GM11168 (cell line): ENCODE results near the gene MT1B.

Experiments used
- in situ Hi-C: fragments of 300-500 bp; cut with MboI; formaldehyde crosslinking; loops from one replicate; pipeline ENCODE4 v1.12.0; 2022; ENCODE audit warnings: low sequenced_read_pairs; ENCODE audit not compliant: unreplicated experiment

The MT1B gene

GRCh38 chr16:56683424-56684172 is 31.9 kb downstream of the MT1B start:
- in situ Hi-C loops = no loop called here

DNA sequence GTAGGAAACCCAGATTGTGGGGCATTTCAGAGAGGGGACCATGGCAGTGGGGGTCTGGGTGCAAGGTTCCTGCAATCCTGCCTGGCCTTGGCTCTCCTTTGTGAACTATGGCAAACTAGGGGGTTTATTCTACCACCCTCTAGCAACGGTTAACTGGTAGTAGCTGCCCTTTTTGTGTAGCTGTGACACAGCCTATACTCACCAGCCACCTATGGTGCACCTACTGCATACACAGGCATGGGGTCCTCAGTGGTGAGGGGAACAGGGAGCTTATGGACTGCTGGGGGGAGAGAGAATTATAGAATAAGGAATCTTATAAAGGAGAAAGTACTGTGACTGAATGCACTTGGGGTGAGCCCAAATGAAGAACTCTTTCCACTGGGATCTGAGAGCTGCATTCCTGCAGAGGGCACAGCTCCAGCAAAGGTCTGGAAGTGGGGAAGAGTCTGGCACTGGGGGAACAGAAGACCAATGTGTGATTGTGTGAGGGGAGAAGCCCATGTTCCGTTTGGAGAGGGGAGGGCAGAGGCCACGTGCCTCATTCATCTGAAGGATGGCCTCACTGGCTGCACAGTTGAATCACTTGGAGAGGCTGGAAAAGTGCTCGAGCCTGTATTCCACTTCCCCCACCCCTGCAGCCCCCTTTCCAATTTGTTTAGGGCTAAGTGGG is 32.7 kb downstream of the MT1B start:
- in situ Hi-C loops = no loop called here

- in situ Hi-C loops = no loop called here
Measured at GRCh38 chr16:56684926-56685590, 33.4 kb downstream of the MT1B start.

DNA sequence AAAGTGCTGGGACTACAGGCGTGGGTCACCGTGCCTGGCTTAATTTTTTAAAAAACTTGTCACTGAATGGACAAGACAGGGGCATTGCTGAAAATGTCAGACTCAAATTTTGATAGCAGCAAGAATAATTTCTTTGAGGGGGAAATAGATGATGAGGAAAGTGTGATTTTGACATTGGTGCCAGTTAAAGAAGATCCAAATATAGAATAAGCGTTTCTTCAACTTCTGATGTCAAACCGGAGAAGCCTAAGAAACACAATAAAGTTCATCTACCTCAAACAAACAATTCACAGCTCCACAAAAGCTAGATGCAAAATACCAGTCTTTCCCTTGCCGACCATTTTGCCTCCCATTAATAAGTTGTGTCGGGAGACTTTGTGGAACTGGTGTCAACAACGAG is 35.1 kb downstream of the MT1B start:
- in situ Hi-C loops = no loop called here

- in situ Hi-C loops = no loop called here
Measured at GRCh38 chr16:56688762-56689161, 37.1 kb downstream of the MT1B start.

GRCh38 chr16:56689171-56689570 is 37.5 kb downstream of the MT1B start:
- in situ Hi-C loops = no loop called here

DNA sequence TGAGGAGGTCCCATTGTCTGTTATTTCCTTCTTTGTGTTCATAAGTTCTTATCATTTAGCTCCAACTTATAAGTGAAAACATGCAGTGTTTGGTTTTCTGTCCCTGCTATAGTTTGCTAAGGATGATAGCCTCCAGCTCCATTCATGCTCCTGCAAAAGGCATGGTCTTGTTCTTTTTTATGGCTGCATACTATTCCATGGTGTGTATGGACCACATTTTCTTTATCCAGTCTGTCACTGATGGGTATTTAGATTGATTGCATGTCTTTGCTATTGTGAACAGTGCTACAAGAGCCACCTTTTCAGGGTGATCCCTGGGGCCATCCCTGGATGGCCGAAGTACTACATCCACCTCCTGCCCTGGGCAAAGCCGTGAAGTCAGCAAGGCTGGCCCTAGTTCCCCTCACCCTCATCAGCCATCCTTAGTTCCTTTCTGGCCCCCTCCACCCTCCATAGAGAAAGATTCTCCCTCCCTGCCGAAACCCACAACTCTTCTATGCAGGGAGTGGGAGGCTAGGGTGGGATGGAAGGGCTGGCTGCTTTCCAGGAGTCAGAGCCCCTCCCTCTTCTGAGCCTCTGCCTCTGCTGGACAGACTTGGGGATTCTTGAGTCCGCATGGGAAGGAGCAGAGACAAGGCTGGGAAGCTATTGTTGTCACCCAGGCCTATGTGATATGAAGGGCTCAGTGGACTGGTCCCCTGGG is 38.9 kb downstream of the MT1B start:
- in situ Hi-C loops = loop anchor here (10.0 kb wide), 1 partner anchor 106 kb away; the partner anchor contains the start of gene MT3

DNA sequence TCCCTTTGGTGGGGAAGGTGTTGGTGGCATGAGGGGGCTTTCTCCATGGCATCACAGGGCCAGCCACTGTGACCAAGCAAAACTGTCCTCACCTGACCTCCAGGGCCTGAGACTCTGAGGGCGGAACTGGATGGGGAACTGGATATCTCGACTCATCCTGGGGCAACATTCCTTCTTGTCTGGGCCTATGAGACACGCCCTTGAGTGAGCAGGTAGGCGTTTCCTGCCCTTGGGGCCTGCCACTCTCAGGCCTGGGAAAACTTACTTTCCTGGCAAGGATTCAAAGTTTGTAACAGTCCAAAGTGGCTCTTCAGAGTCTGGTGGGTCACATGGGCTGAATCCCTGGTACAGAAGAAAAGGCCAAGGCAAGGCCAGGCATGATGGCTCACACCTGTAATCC is 40.2 kb downstream of the MT1B start:
- in situ Hi-C loops = loop anchor here (10.0 kb wide), 1 partner anchor 107 kb away; the partner anchor contains the start of gene MT3

DNA sequence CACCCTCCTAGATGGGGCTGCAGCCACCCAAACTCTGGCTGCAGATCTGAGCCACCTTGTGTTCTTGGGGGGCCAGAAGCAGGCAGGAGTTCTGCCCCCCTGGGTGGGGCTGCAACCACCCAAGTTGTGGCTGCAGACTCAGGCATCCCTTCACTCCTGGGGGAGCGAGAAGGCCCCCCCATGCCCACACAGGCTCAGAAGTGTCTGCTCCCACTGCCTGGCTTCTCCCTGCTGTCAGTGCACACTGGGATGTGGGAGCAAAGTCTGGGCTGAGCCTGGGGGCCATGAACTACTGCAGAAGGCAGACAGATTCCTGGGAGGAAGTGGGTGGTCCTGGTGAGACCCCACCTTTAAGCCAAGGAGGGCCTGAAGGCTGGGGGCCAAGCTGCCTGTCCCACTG is 43.6 kb downstream of the MT1B start:
- in situ Hi-C loops = loop anchor here (10.0 kb wide), 1 partner anchor 110 kb away; the partner anchor contains the start of gene MT3

GRCh38 chr16:56697456-56698155 is 45.9 kb downstream of the MT1B start:
- in situ Hi-C loops = loop anchor here (10.0 kb wide), 1 partner anchor 113 kb away; the partner anchor contains the start of gene MT3

DNA sequence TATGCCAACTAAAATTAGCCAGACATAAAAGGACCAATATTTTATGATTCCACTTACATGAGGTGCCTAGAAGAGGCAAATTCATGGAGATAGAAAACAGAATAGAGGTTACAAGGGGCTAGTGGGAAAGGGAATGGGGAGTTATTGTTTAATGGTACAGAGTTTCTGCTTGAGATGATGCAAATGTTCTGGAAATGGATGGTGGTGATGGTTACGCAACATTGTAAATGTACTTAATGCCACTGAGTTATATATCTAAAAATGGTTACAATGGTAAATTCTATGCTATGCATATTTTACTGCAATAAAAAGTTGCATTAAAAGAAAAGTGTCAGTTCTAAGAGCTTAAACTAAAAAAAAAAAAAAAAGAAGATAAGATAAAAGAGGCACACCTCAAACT is 48.5 kb downstream of the MT1B start:
- in situ Hi-C loops = no loop called here

GRCh38 chr16:56700631-56701030 is 48.9 kb downstream of the MT1B start:
- in situ Hi-C loops = no loop called here

- in situ Hi-C loops = no loop called here
Measured at GRCh38 chr16:56701534-56701933, 49.8 kb downstream of the MT1B start.
